B cell (primary cell): ENCODE measurements around the gene PCBP3. TPM values are rescaled to one million over a fixed set of nuclear protein-coding genes. Genes with fewer than 3 reads are reported as not detected.

Experiments used
- ATAC-seq: fragments of 200-7000 bp; cut with Tn5 transposase; one replicate; pipeline ENCODE4 v1.10.0; 2021; ENCODE audit warnings: low read depth, mild to moderate bottlenecking, moderate number of reproducible peaks, moderate library complexity
- CTCF ChIA-PET: fragments of 350-600 bp; sonication (Branson Sonifier 250); formaldehyde crosslinking; loops from one replicate; lab custom pipeline; 2021; ENCODE audit warnings: antibody characterized with exemption, inconsistent platforms; lab: Charles Lee
- POLR2A ChIA-PET: fragments of 350-600 bp; sonication (Branson Sonifier 250); formaldehyde crosslinking; loops from one replicate; lab custom pipeline; 2021; ENCODE audit warnings: antibody characterized with exemption; lab: Charles Lee
- DNase-seq: peaks from one replicate; pipeline ENCODE4 v3.0.0; 2013
- H2AFZ ChIP-seq: 2 replicates; pipeline ENCODE4 v1.6.1; 2012; ENCODE audit warnings: mild to moderate bottlenecking, low read depth, low read length; ENCODE audit not compliant: insufficient read depth, poor library complexity, severe bottlenecking
- H3K27ac ChIP-seq, 2 donors: 1 replicate in 1 of 2; 2 replicates in 1 of 2; pipeline ENCODE4 v1.5.1; 2012 to 2013; ENCODE audit warnings: low read length in 2 of 2, mild to moderate bottlenecking in 2 of 2, moderate library complexity in 1 of 2
- H3K27me3 ChIP-seq, 4 experiments: fragments of 200-600 bp in 1 of 4; sonication (generic) in 1 of 4; replicated peaks in 1 of 4; 1 replicate in 2 of 4; 2 replicates in 2 of 4; pipeline versions ENCODE4 v1.6.1 to v1.7.0; 2013 to 2016; ENCODE audit warnings: low read length in 3 of 4, mild to moderate bottlenecking in 2 of 4, mixed read lengths in 1 of 4, moderate library complexity in 1 of 4; ENCODE audit not compliant: insufficient read depth in 4 of 4, control insufficient read depth in 3 of 4; ENCODE audit errors: control extremely low read depth in 1 of 4
- H3K36me3 ChIP-seq, 2 experiments: replicated peaks in 1 of 2; 1 replicate in 1 of 2; 2 replicates in 1 of 2; pipeline versions ENCODE4 v1.6.1 to v1.7.1; 2013; ENCODE audit warnings: low read length in 1 of 2; ENCODE audit not compliant: insufficient read depth in 2 of 2, control insufficient read depth in 1 of 2; ENCODE audit errors: control extremely low read depth in 1 of 2, extremely low read depth in 1 of 2
- H3K4me1 ChIP-seq, 2 donors: fragments of 200-600 bp in 1 of 2; sonication (generic) in 1 of 2; 1 replicate in 1 of 2; 2 replicates in 1 of 2; pipeline versions ENCODE4 v1.5.1 to v1.6.1; 2013 to 2017; ENCODE audit warnings: low read length in 2 of 2; ENCODE audit not compliant: control insufficient read depth in 2 of 2, insufficient read depth in 2 of 2
- H3K4me2 ChIP-seq: replicated peaks from 2 replicates; pipeline ENCODE3; 2012; ENCODE audit warnings: mild to moderate bottlenecking, low read depth, low read length; ENCODE audit not compliant: poor library complexity, severe bottlenecking
- H3K4me3 ChIP-seq, 5 experiments: fragments of 200-600 bp in 1 of 5; sonication (generic) in 1 of 5; 1 replicate in 3 of 5; 2 replicates in 2 of 5; pipeline versions ENCODE4 v1.5.1 to v1.7.0; 2011 to 2016; ENCODE audit warnings: low read length in 4 of 5, mild to moderate bottlenecking in 4 of 5, low read depth in 2 of 5, control low read depth in 1 of 5, moderate library complexity in 1 of 5; ENCODE audit not compliant: insufficient read depth in 1 of 5; ENCODE audit errors: control extremely low read depth in 1 of 5, extremely low read depth in 1 of 5
- H3K79me2 ChIP-seq: fragments of 200-600 bp; sonication (generic); one replicate; pipeline ENCODE4 v1.6.0; 2016; ENCODE audit warnings: low read length; ENCODE audit not compliant: control insufficient read depth, insufficient read depth
- H3K9ac ChIP-seq: fragments of 200-600 bp; sonication (generic); 2 replicates; pipeline ENCODE4 v1.6.1; 2017; ENCODE audit warnings: mild to moderate bottlenecking, low read length, moderate library complexity
- H3K9me3 ChIP-seq, 3 donors: one replicate each; pipeline versions ENCODE4 v1.6.1 to v1.7.1; 2013; ENCODE audit warnings: low read length in 2 of 3; ENCODE audit not compliant: control insufficient read depth in 2 of 3, insufficient read depth in 1 of 3; ENCODE audit errors: control extremely low read depth in 1 of 3
- H4K20me1 ChIP-seq: 2 replicates; pipeline ENCODE4 v1.6.0; 2012; ENCODE audit warnings: mild to moderate bottlenecking, low read length; ENCODE audit not compliant: insufficient read depth, control insufficient read depth, poor library complexity, severe bottlenecking
- H3K27ac Mint-ChIP-seq: one replicate; pipeline ENCODE4 v1.8.0; 2021; ENCODE audit warnings: mixed read lengths
- H3K27me3 Mint-ChIP-seq: one replicate; pipeline ENCODE4 v1.8.0; 2021; ENCODE audit warnings: mixed read lengths
- H3K4me1 Mint-ChIP-seq: one replicate; pipeline ENCODE4 v1.8.0; 2021; ENCODE audit warnings: mixed read lengths
- H3K4me3 Mint-ChIP-seq: one replicate; pipeline ENCODE4 v1.8.0; 2021; ENCODE audit warnings: mixed read lengths
- H3K9me3 Mint-ChIP-seq: one replicate; pipeline ENCODE4 v1.8.0; 2022; ENCODE audit warnings: mixed read lengths; ENCODE audit not compliant: insufficient read depth
- EZH2 ChIP-seq: IDR thresholded peaks from 2 replicates; pipeline ENCODE4 v1.6.1; 2012; ENCODE audit warnings: borderline replicate concordance, low read depth, mild to moderate bottlenecking, moderate library complexity, low read length; ENCODE audit not compliant: insufficient read depth, poor library complexity, severe bottlenecking
- WGBS: methylation state at CpG from one replicate; pipeline ENCODE4 v1.1.5; 2013; ENCODE audit warnings: missing lambda C conversion rate; ENCODE audit not compliant: insufficient coverage; 5-methylcytosine and 5-hydroxymethylcytosine counted together
- intact Hi-C: fragments of 100-400 bp; cut with micrococcal nuclease; formaldehyde crosslinking; loops from one replicate; pipeline ENCODE4 v1.10.0; 2022
- polyA plus RNA-seq: library from polyadenylated mRNA; depleted of rRNA; stranded (reverse); fragments of >200 nt; gene quantifications from 2 replicates; pipeline ENCODE4 v1.2.3, GENCODE V29; 2012
- total RNA-seq, 2 donors: library from RNA; stranded (reverse); fragments of 120-200 nt in 1 of 2; gene quantifications; 1 replicate in 1 of 2; 2 replicates in 1 of 2; pipeline versions ENCODE4 v1.2.3 to v1.2.4, GENCODE V29; 2013 to 2022
- TF ChIP-seq, protein P1 (sequence below): fragments of 200-600 bp; IDR thresholded peaks from one replicate; pipeline ENCODE4 v1.8.0; 2022; ENCODE audit warnings: antibody characterized with exemption, mild to moderate bottlenecking

The PCBP3 gene
- total and polyA plus RNA-seq, 2 donors (not counting 1 experiment from before 2014, with no cell fraction given): 0.45 to 2.7 TPM

DNA sequence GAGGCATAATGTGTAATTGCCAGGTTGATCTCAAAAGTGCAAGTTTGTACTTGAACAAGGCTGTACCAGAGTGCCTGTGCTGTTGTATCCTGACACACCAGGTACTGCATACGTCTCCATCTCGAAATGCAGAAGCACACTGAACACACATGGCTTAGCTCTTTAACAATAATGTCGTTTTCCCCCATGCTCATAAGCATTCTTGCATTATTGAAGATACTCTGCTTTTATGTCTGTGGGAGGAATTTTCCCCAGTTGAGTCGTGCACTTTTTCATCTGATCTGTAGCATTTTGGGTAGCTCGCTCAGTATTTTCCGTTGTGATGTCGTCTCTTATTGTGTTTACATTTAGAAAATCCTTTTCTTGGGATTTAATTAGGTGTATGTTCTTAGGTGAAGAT is 98.7 kb downstream of the PCBP3 start:
- H2AFZ ChIP-seq: no peak overlapping the region
- H3K9ac ChIP-seq: no peak overlapping the region
- TF ChIP-seq, protein P1, sequence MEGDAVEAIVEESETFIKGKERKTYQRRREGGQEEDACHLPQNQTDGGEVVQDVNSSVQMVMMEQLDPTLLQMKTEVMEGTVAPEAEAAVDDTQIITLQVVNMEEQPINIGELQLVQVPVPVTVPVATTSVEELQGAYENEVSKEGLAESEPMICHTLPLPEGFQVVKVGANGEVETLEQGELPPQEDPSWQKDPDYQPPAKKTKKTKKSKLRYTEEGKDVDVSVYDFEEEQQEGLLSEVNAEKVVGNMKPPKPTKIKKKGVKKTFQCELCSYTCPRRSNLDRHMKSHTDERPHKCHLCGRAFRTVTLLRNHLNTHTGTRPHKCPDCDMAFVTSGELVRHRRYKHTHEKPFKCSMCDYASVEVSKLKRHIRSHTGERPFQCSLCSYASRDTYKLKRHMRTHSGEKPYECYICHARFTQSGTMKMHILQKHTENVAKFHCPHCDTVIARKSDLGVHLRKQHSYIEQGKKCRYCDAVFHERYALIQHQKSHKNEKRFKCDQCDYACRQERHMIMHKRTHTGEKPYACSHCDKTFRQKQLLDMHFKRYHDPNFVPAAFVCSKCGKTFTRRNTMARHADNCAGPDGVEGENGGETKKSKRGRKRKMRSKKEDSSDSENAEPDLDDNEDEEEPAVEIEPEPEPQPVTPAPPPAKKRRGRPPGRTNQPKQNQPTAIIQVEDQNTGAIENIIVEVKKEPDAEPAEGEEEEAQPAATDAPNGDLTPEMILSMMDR: no peak
- TF ChIP-seq EZH2: no peak
- no peaks in the 10 kb centered on the region for H3K36me3 ChIP-seq
- DNase-seq (no peak), ATAC-seq (no peak)
- no peak overlapping the region for H3K27ac ChIP-seq
- H3K4me1 ChIP-seq: no peaks in the 10 kb centered on the region
- no peak overlapping the region for H3K4me2 ChIP-seq
- no peaks in the 10 kb centered on the region for H3K27me3 Mint-ChIP-seq
- H3K9me3 ChIP-seq: peaks cover 0 to 8% (median 0%) of the 10 kb centered on the region in 3 donors
- no peaks in the 10 kb centered on the region for H3K79me2 ChIP-seq
- no peaks in the 10 kb centered on the region for H3K4me1 Mint-ChIP-seq
- intact Hi-C loops: no loop called here
- WGBS: 92% methylated on average over 2 of the region's 7 CpGs
- H3K27me3 ChIP-seq: no peaks in the 10 kb centered on the region
- H3K4me3 ChIP-seq: no peak overlapping the region
- CTCF ChIA-PET: no interaction called here
- H3K27ac Mint-ChIP-seq: no peak overlapping the region
- H3K9me3 Mint-ChIP-seq: no peaks in the 10 kb centered on the region
- no peak overlapping the region for H3K4me3 Mint-ChIP-seq
- no peaks in the 10 kb centered on the region for H4K20me1 ChIP-seq
- POLR2A ChIA-PET: no interaction called here

DNA sequence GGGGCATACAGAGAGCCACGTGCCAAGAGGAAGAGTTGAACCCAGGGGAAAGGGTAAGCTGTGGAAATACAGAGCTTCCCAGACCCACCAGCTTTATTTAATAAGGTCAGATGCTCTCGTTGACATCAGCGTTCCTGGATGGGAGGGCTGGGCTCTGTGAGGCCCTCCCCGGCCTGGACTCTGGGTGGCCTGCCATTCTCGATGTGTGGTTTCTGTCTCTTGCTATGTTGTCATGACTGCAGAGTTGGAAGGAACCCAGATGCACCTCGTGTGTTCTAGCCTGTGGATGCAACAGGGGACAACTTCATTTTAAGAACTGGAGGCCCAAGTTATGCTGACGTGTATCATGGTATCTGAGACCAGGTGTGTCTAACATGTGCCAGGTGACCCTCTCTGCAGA is 101.7 kb downstream of the PCBP3 start:
- Histone ChIP-seq H3K27ac (no peak overlapping the region), H3K36me3 (no peaks in the 10 kb centered on the region), H3K4me1 (no peaks in the 10 kb centered on the region), H3K79me2 (no peaks in the 10 kb centered on the region), H4K20me1 (no peaks in the 10 kb centered on the region), H3K4me3 (no peak overlapping the region), H2AFZ (no peak overlapping the region), H3K4me2 (no peak overlapping the region), H3K9ac (no peak overlapping the region), H3K9me3 (peaks cover 0 to 4% (median 0%) of the 10 kb centered on the region in 3 donors), H3K27me3 (no peaks in the 10 kb centered on the region)
- Mint-ChIP-seq H3K4me3 (no peak overlapping the region), H3K27me3 (no peaks in the 10 kb centered on the region), H3K4me1 (no peaks in the 10 kb centered on the region), H3K9me3 (no peaks in the 10 kb centered on the region), H3K27ac (no peak overlapping the region)
- intact Hi-C loops: no loop called here
- no peak for DNase-seq
- ChIA-PET CTCF (interaction anchor here (0.8 kb wide), 1 partner anchor 189 kb away, joined by 3 read pairs; no protein-coding TSS in a partner anchor), POLR2A (no interaction called here)
- ATAC-seq: no peak
- TF ChIP-seq, protein P1: no peak
- no peak for TF ChIP-seq EZH2
- WGBS: 94% methylated on average over 7 of the region's 7 CpGs
